DMS79 (cell line): ENCODE results near the gene FMO3.

Source experiments
- DNase-seq: peaks from one replicate; lab custom pipeline; 2025; lab: John Stamatoyannopoulos, UW

FMO3 gene

GRCh38 chr1:171090604-171091003 lies at the start of gene FMO3:
TSS of gene FMO3 (plus strand) at chr1:171090905. CDS start at chr1:171092659, 1,754 bp downstream.
- DNase-seq: no peak

GRCh38 chr1:171048014-171048413 lies 42.7 kb upstream of the FMO3 start:
- no peak for DNase-seq

GRCh38 chr1:171052977-171053376 lies 37.7 kb upstream of the FMO3 start:
- DNase-seq: no peak

- DNase-seq: no peak
Observed at GRCh38 chr1:171055966-171056643, 34.6 kb upstream of the FMO3 start.

GRCh38 chr1:171061425-171062143 lies 29.1 kb upstream of the FMO3 start:
- no peak for DNase-seq

- DNase-seq: no peak
Observed at GRCh38 chr1:171062902-171063301, 27.8 kb upstream of the FMO3 start.

GRCh38 chr1:171075041-171075440 lies 15.7 kb upstream of the FMO3 start:
- no peak for DNase-seq

- DNase-seq: peak; percentile 28
Observed at GRCh38 chr1:171081314-171081753, 9.4 kb upstream of the FMO3 start.

- peak; percentile 16 for DNase-seq
Observed at GRCh38 chr1:171081763-171082201, 8.9 kb upstream of the FMO3 start.

- no peak for DNase-seq
Observed at GRCh38 chr1:171082606-171083005, 8.1 kb upstream of the FMO3 start.

GRCh38 chr1:171083222-171083621 lies 7.5 kb upstream of the FMO3 start:
- peak; percentile 95 for DNase-seq

GRCh38 chr1:171084091-171084490 lies 6.6 kb upstream of the FMO3 start:
- peak; percentile 97 for DNase-seq

GRCh38 chr1:171084870-171085269 lies 5.8 kb upstream of the FMO3 start:
- no peak for DNase-seq

- DNase-seq: no peak
Observed at GRCh38 chr1:171087896-171088295, 2.8 kb upstream of the FMO3 start.

- DNase-seq: no peak
Observed at GRCh38 chr1:171103862-171104261, 13.2 kb downstream of the FMO3 start.

- no peak for DNase-seq
Observed at GRCh38 chr1:171107262-171107940, 16.7 kb downstream of the FMO3 start.

- no peak for DNase-seq
Observed at GRCh38 chr1:171107969-171108368, 17.3 kb downstream of the FMO3 start.

GRCh38 chr1:171109966-171110365 lies 19.3 kb downstream of the FMO3 start:
- DNase-seq: no peak

- no peak for DNase-seq
Observed at GRCh38 chr1:171110621-171111326, 20.1 kb downstream of the FMO3 start.

- DNase-seq: no peak
Observed at GRCh38 chr1:171112119-171112518, 21.4 kb downstream of the FMO3 start.

- no peak for DNase-seq
Observed at GRCh38 chr1:171113382-171113781, 22.7 kb downstream of the FMO3 start.

GRCh38 chr1:171115280-171115897 lies 24.7 kb downstream of the FMO3 start:
- DNase-seq: no peak
